Measurements from ENCODE around the gene EFCAB14. TPM values are rescaled to one million over a fixed set of nuclear protein-coding genes. Genes with fewer than 3 reads are reported as not detected.

EFCAB14 gene
- total and polyA plus RNA-seq, 9 of the 15 experiments (the other 6 are each of a cell fraction or from before 2014, with no cell fraction given): 7.3 to 49.0 (median 37.3) TPM

GRCh38 chr1:46724991-46725735, 6.2 kb upstream of the EFCAB14 start (continued):
- TF ChIP-seq ARID4B (CRISPR knock-in tag; IDR thresholded peaks at IDR 0.05) (no peak), SMAD2 (IDR thresholded peaks at IDR 0.05; ENCODE audit: low read depth, low read length) (no peak), ZNF24 (IDR thresholded peaks at IDR 0.05) (peak; percentile 91), MCM5 (IDR thresholded peaks at IDR 0.05; ENCODE audit: low read depth) (no peak), MITF (IDR thresholded peaks at IDR 0.05) (no peak), ZNF77 (CRISPR knock-in tag; IDR thresholded peaks at IDR 0.05) (no peak), HIVEP1 (CRISPR knock-in tag; IDR thresholded peaks at IDR 0.05) (no peak), CREB5 (CRISPR knock-in tag; IDR thresholded peaks at IDR 0.05) (no peak), NFIC (IDR thresholded peaks at IDR 0.05) (no peak), CBX3 (IDR thresholded peaks at IDR 0.05; ENCODE audit: borderline replicate concordance in 1 of 2, low read length in 2 of 2) (no peak), SAFB (IDR thresholded peaks at IDR 0.05; ENCODE audit: borderline replicate concordance, low read depth, low read length) (no peak), ZNF830 (CRISPR knock-in tag; IDR thresholded peaks at IDR 0.05) (no peak), ETV6 (IDR thresholded peaks at IDR 0.05; ENCODE audit: borderline replicate concordance in 1 of 2, low read depth in 2 of 2, low read length in 1 of 2) (no peak), ETV6 (CRISPR knock-in tag; IDR thresholded peaks at IDR 0.05; ENCODE audit: borderline replicate concordance) (no peak), UBTF (IDR thresholded peaks at IDR 0.05; ENCODE audit: borderline replicate concordance in 1 of 2, low read depth in 2 of 2, low read length in 2 of 2) (no peak), ZNF561 (CRISPR knock-in tag; conservative IDR thresholded peaks at IDR 0.05) (no peak), ARNT (IDR thresholded peaks at IDR 0.05) (peak in 1 of 2 experiments; percentile 61; a peak in 2 of 4 replicates), MEF2A (IDR thresholded peaks at IDR 0.05; ENCODE audit: control insufficient read depth, low read depth, low read length) (no peak), SAFB2 (IDR thresholded peaks at IDR 0.05; ENCODE audit: borderline replicate concordance, low read depth, low read length, severe bottlenecking) (no peak)

Measured in K562 (cell line).